Measurements from ENCODE around the gene TCF7L1. TPM values are rescaled to one million over a fixed set of nuclear protein-coding genes. Genes with fewer than 3 reads are reported as not detected.
A peak's percentile ranks its signal among the peaks of the same experiment; 100 is the strongest.

Gene TCF7L1
- total RNA-seq, 2 experiments from 2014 or later = not detected

GRCh38 chr2:85266146-85267041 is 133.2 kb downstream of the TCF7L1 start:
- ChIA-PET POLR2A (no interaction called here), CTCF (interaction anchor here (0.7 to 4.6 kb wide), 32 partner anchors 9 to 340 kb away, joined by 3 to 47 read pairs (median 4); no protein-coding TSS in a partner anchor)
- Mint-ChIP-seq H3K4me1 (ENCODE audit: low read depth) (no peaks in the 10 kb centered on the region), H3K27ac (no peak overlapping the region), H3K4me3 (no peak overlapping the region), H3K36me3 (ENCODE audit: low read depth) (no peaks in the 10 kb centered on the region), H3K9me3 (ENCODE audit: insufficient read depth) (no peaks in the 10 kb centered on the region), H3K27me3 (ENCODE audit: low read depth) (peaks cover 10% of the 10 kb centered on the region)
- ATAC-seq (peak; percentile 81), DNase-seq (peak; percentile 80)

DNA sequence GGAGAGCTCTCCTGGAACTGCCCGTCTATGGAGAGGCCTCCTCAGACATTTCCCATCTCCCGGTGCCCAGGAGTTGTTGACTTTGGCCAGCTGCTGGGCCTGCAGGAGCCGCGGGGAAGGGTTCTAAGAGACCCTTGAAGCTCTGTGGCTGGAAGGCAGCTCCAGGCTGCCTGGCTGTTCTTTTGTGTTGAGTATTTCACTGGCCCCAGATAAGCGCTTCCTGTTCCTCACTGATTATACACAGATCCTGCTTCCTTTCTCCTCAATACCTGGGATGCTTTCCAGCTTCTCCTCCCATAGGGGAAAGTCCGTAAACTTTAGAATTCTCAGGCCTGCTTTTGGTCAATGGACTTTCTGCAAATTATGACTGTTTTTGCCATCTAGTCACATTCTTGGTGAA is 136.8 kb downstream of the TCF7L1 start:
- Mint-ChIP-seq H3K4me3 (no peak overlapping the region), H3K4me1 (ENCODE audit: low read depth) (no peaks in the 10 kb centered on the region), H3K27ac (no peak overlapping the region), H3K9me3 (ENCODE audit: insufficient read depth) (no peaks in the 10 kb centered on the region), H3K36me3 (ENCODE audit: low read depth) (no peaks in the 10 kb centered on the region), H3K27me3 (ENCODE audit: low read depth) (peaks cover 12% of the 10 kb centered on the region)
- ATAC-seq (no peak), DNase-seq (no peak)
- ChIA-PET CTCF (interaction anchor here (0.9 to 5.0 kb wide), 4 partner anchors 11 to 204 kb away, joined by 3 to 24 read pairs (median 4); no protein-coding TSS in a partner anchor), POLR2A (interaction anchor here (0.6 kb wide), 1 partner anchor 9 kb away, joined by 3 read pairs; no protein-coding TSS in a partner anchor)

- Mint-ChIP-seq H3K4me3 (no peak overlapping the region), H3K36me3 (ENCODE audit: low read depth) (no peaks in the 10 kb centered on the region), H3K27me3 (ENCODE audit: low read depth) (peaks cover 12% of the 10 kb centered on the region), H3K4me1 (ENCODE audit: low read depth) (no peaks in the 10 kb centered on the region), H3K27ac (no peak overlapping the region), H3K9me3 (ENCODE audit: insufficient read depth) (no peaks in the 10 kb centered on the region)
- no peak for ATAC-seq
- ChIA-PET CTCF (interaction anchor here (3.2 to 5.0 kb wide), 2 partner anchors 13 to 27 kb away, joined by 12 to 24 read pairs; no protein-coding TSS in a partner anchor), POLR2A (interaction anchor here (0.6 kb wide), 1 partner anchor 13 kb away, joined by 3 read pairs; no protein-coding TSS in a partner anchor)
- DNase-seq = no peak
These were observed 139.2 kb downstream of the TCF7L1 start for GRCh38 chr2:85272357-85272756.

DNA sequence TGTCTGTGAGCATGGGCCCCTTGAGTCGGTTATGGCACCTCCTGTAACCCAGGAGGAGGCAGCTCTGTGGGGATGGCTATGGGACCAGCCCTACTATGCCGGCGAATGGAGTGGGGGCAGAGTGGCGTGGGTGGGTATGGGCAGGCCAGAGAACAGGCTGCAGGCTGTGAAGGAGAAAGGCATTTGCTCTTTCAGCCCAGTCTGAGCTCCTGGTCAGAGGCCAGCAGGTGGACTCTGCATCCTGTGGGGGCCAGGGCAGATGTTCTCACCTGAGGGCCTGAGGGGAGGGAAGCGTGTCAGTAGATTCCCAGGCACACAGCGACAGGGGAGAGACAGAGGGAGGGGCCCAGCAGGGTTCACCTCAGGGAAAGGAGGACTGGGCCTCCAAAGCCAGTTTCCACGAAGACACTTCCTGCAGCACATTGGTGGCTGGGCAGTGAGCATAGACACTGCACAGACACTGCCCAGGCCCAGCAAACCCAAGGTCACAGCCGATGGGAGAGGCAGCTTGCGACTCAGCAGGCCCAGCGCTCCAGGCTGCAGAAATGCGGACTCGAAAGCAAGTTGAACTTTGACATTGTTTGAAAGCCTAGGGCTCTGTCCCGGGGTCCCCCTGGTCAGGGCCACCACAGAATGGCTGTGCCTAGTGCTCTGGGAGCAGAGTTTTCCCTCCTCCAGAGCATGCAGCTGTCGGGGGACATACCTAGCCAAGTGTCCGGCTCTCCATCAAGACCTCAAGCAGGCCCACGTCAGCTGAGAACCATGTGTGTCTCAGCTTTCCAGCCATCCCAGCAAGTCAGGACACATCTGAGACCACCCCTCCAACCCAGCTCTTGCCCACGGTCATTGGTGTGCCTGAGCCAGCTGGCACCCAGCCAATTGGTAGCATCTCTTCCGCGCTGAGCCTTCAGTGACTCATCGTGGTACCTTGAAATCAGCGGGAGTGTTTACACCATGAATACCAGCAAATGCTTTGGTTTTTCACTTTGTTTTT is 140.8 kb downstream of the TCF7L1 start:
- POLR2A ChIA-PET = no interaction called here
- ATAC-seq = no peak
- CTCF ChIA-PET = interaction anchor here (1.5 to 5.0 kb wide), 3 partner anchors 8 to 26 kb away, joined by 8 to 24 read pairs (median 12); no protein-coding TSS in a partner anchor
- Mint-ChIP-seq H3K27ac (no peak overlapping the region), H3K4me1 (ENCODE audit: low read depth) (no peaks in the 10 kb centered on the region), H3K27me3 (ENCODE audit: low read depth) (peaks cover 12% of the 10 kb centered on the region), H3K9me3 (ENCODE audit: insufficient read depth) (no peaks in the 10 kb centered on the region), H3K36me3 (ENCODE audit: low read depth) (no peaks in the 10 kb centered on the region), H3K4me3 (no peak overlapping the region)
- DNase-seq = no peak

GRCh38 chr2:85275984-85276540 is 142.9 kb downstream of the TCF7L1 start:
- CTCF ChIA-PET = interaction anchor here (1.5 kb wide), 1 partner anchor 25 kb away, joined by 5 read pairs; no protein-coding TSS in a partner anchor
- Mint-ChIP-seq H3K36me3 (ENCODE audit: low read depth) (no peaks in the 10 kb centered on the region), H3K27me3 (ENCODE audit: low read depth) (peaks cover 12% of the 10 kb centered on the region), H3K27ac (no peak overlapping the region), H3K4me3 (no peak overlapping the region), H3K4me1 (ENCODE audit: low read depth) (no peaks in the 10 kb centered on the region), H3K9me3 (ENCODE audit: insufficient read depth) (no peaks in the 10 kb centered on the region)
- DNase-seq (no peak), ATAC-seq (no peak)
- POLR2A ChIA-PET = no interaction called here

DNA sequence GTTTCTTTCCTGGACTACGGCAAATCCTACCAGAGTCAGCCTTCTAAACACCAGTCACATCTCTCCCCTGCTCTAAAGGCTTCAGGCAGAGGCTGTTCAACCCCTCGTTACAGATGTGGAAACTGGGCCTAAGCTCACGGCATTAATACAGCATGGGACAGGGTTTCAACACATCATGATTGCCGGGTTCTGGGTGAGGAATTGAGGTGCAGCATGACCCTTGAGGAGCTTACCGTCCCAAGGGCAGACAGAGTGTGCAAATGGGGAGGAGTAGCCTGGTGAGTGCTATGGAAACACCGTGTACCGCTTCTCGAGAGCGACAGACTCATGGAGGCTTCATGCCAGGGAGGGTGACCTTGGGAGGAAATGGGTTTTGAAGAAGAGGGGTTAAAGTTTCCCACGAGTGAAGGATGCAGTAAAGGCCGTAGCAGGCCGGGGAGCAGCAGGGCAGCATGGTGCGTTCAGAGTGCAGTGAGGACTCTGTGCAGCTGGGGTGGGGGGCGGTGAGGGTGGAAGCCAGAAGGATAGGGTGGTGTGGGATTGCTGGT is 143.5 kb downstream of the TCF7L1 start:
- Mint-ChIP-seq H3K4me3 (no peak overlapping the region), H3K36me3 (ENCODE audit: low read depth) (no peaks in the 10 kb centered on the region), H3K4me1 (ENCODE audit: low read depth) (no peaks in the 10 kb centered on the region), H3K9me3 (ENCODE audit: insufficient read depth) (no peaks in the 10 kb centered on the region), H3K27me3 (ENCODE audit: low read depth) (peaks cover 8% of the 10 kb centered on the region), H3K27ac (no peak overlapping the region)
- ChIA-PET CTCF (interaction anchor here (1.5 kb wide), 1 partner anchor 24 kb away, joined by 5 read pairs; no protein-coding TSS in a partner anchor), POLR2A (no interaction called here)
- ATAC-seq (no peak), DNase-seq (no peak)

DNA sequence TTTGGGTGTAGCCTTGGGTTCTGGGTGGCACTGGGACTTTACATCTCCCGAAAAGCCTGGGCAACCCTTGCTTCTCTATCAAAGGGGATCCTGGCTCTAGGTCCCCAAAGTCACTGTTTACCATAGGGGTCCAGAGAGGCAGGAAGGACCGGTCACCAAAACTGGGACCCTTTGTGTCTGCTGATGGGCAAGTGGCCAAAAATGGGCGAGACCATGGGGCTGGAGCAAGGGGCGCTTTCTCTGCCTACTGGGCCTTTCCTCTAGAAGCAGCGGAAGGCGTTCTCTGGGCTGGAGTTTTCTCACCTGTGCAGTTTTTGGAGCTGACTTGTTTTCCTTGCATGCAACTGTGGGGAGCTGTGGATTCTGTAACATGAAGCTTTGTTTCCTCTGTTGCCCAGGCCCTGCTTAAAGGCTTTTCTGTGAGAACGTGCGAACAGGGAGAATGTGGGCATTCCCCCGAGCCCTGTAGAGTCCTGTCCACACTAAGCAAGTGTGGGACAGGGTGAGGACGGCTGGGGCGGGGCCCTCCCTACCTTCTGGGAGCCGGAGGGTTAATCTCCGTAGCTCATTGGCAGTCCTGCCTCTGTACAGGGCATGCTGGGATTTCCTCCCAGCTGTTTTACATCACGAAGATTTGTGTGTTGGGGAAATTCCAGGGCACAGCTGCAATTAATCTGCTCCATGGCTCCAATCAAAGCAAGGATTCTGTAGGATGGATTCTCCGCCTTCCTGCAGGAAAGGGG is 144.4 kb downstream of the TCF7L1 start:
- no peak overlapping the region for H3K4me3 Mint-ChIP-seq
- H3K4me1 Mint-ChIP-seq (ENCODE audit: low read depth) = no peaks in the 10 kb centered on the region
- H3K9me3 Mint-ChIP-seq (ENCODE audit: insufficient read depth) = no peaks in the 10 kb centered on the region
- H3K27ac Mint-ChIP-seq = no peak overlapping the region
- no peaks in the 10 kb centered on the region for H3K36me3 Mint-ChIP-seq (ENCODE audit: low read depth)
- DNase-seq (no peak), ATAC-seq (no peak)
- H3K27me3 Mint-ChIP-seq (ENCODE audit: low read depth) = peaks cover 5% of the 10 kb centered on the region
- ChIA-PET CTCF (interaction anchor here (1.0 kb wide), 1 partner anchor 11 kb away, joined by 5 read pairs; no protein-coding TSS in a partner anchor), POLR2A (no interaction called here)

GRCh38 chr2:85278361-85278760 is 145.2 kb downstream of the TCF7L1 start:
- Mint-ChIP-seq H3K27ac (no peak overlapping the region), H3K27me3 (ENCODE audit: low read depth) (peaks cover 2% of the 10 kb centered on the region), H3K36me3 (ENCODE audit: low read depth) (no peaks in the 10 kb centered on the region), H3K9me3 (ENCODE audit: insufficient read depth) (no peaks in the 10 kb centered on the region), H3K4me1 (ENCODE audit: low read depth) (no peaks in the 10 kb centered on the region), H3K4me3 (no peak overlapping the region)
- ATAC-seq (no peak), DNase-seq (no peak)
- CTCF ChIA-PET = interaction anchor here (1.0 kb wide), 1 partner anchor 12 kb away, joined by 5 read pairs; no protein-coding TSS in a partner anchor
- POLR2A ChIA-PET = no interaction called here

GRCh38 chr2:85281553-85281952 is 148.4 kb downstream of the TCF7L1 start:
- ATAC-seq = no peak
- Mint-ChIP-seq H3K9me3 (ENCODE audit: insufficient read depth) (no peaks in the 10 kb centered on the region), H3K4me3 (no peak overlapping the region), H3K27me3 (ENCODE audit: low read depth) (peaks cover 2% of the 10 kb centered on the region), H3K36me3 (ENCODE audit: low read depth) (no peaks in the 10 kb centered on the region), H3K27ac (no peak overlapping the region), H3K4me1 (ENCODE audit: low read depth) (peaks cover 4% of the 10 kb centered on the region)
- DNase-seq = no peak
- POLR2A ChIA-PET = no interaction called here
- CTCF ChIA-PET = interaction anchor here (1.0 kb wide), 1 partner anchor 12 kb away, joined by 3 read pairs; no protein-coding TSS in a partner anchor

DNA sequence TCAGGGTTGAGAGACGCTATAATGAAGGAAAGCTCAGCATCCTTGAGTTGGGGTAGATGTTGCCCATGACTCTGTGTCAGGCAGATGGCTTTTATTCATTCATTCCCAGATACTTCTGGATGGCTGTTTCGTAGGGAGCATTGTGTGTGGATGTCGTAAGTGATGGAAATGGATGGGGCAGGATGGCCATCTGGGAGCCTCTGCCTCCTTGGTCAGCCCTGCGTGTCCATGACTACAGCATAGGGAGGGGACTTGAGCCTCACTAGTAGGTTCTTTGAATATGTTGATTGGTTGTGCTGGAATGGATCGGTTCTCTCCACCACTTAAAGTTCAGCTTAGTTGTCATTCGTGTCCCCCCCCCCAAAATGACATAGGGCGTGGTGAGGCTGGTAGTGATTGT is 149.7 kb downstream of the TCF7L1 start:
- H3K9me3 Mint-ChIP-seq (ENCODE audit: insufficient read depth) = no peaks in the 10 kb centered on the region
- CTCF ChIA-PET = interaction anchor here (1.3 to 4.0 kb wide), 3 partner anchors 17 to 357 kb away, joined by 4 to 26 read pairs (median 5); no protein-coding TSS in a partner anchor
- no peak for DNase-seq
- no peak overlapping the region for H3K27ac Mint-ChIP-seq
- POLR2A ChIA-PET = no interaction called here
- H3K36me3 Mint-ChIP-seq (ENCODE audit: low read depth) = no peaks in the 10 kb centered on the region
- peaks cover 2% of the 10 kb centered on the region for H3K27me3 Mint-ChIP-seq (ENCODE audit: low read depth)
- H3K4me3 Mint-ChIP-seq = no peak overlapping the region
- H3K4me1 Mint-ChIP-seq (ENCODE audit: low read depth) = peaks cover 10% of the 10 kb centered on the region
- no peak for ATAC-seq

All from activated CD8-positive, alpha-beta T cell treated with anti-CD3 and anti-CD28 coated beads, Interleukin-2, amount 10 ng/mL, durations not matched to agents 7 days and 5 days (primary cell).